Cardiac fibroblast (primary cell): ENCODE measurements around the gene UHRF2.
"Not testable (repeated sequence)": the region's sequence is repeated elsewhere in the genome, so short reads cannot be mapped to it uniquely, and the experiment has no call there.

Experiments used
- DNase-seq, 2 donors: peaks; one replicate each; pipeline versions ENCODE4 v3.0.0 to v3.0.0-alpha.2; 2010; ENCODE audit warnings: low read depth in 2 of 2
- H3K4me3 ChIP-seq, 2 donors: replicated peaks in 1 of 2; 1 replicate in 1 of 2; 2 replicates in 1 of 2; pipeline ENCODE4 v1.5.1; 2011; ENCODE audit warnings: low read depth in 2 of 2, low read length in 2 of 2, mild to moderate bottlenecking in 2 of 2, moderate library complexity in 1 of 2
- CTCF ChIP-seq: IDR thresholded peaks from one replicate; pipeline ENCODE4 v1.5.1; 2011; ENCODE audit warnings: low read depth, mild to moderate bottlenecking, low read length, inconsistent platforms

UHRF2 gene

GRCh38 chr9:6441269-6441668 lies 28.3 kb downstream of the UHRF2 start:
- H3K4me3 ChIP-seq: no peak overlapping the region
- TF ChIP-seq CTCF: no peak
- peak; percentile 24 to 72 for DNase-seq

GRCh38 chr9:6443661-6444060 lies 30.7 kb downstream of the UHRF2 start:
- TF ChIP-seq CTCF: no peak

GRCh38 chr9:6444128-6444527 lies 31.1 kb downstream of the UHRF2 start:
- no peak for TF ChIP-seq CTCF
- no peak overlapping the region for H3K4me3 ChIP-seq
- no peak for DNase-seq

More at GRCh38 chr9:6443661-6444060, 30.7 kb downstream of the UHRF2 start:
- no peak for DNase-seq
- no peak overlapping the region for H3K4me3 ChIP-seq

- no peak overlapping the region for H3K4me3 ChIP-seq
- DNase-seq: no peak
- TF ChIP-seq CTCF: no peak
Measured at GRCh38 chr9:6449086-6449485, 36.1 kb downstream of the UHRF2 start.

- DNase-seq: no peak
- no peak overlapping the region for H3K4me3 ChIP-seq
Measured at GRCh38 chr9:6449645-6450044, 36.6 kb downstream of the UHRF2 start.

GRCh38 chr9:6450641-6451375 lies 37.8 kb downstream of the UHRF2 start:
- no peak for DNase-seq
- H3K4me3 ChIP-seq: no peak overlapping the region
- no peak for TF ChIP-seq CTCF

More at GRCh38 chr9:6449645-6450044, 36.6 kb downstream of the UHRF2 start:
- TF ChIP-seq CTCF: no peak

GRCh38 chr9:6455292-6455691 lies 42.3 kb downstream of the UHRF2 start:
- not testable (repeated sequence) for H3K4me3 ChIP-seq, DNase-seq

GRCh38 chr9:6458704-6459103 lies 45.7 kb downstream of the UHRF2 start:
- not testable (repeated sequence) for H3K4me3 ChIP-seq, DNase-seq
